SU-DHL-6 (cell line): ENCODE data around the gene CX3CL1.

Experiments used
- H2AFZ ChIP-seq: fragments of 200-600 bp; sonication (generic); 2 replicates; pipeline ENCODE4 v1.6.1; 2014; ENCODE audit warnings: low read depth, mild to moderate bottlenecking, moderate library complexity, mixed read lengths, antibody characterized with exemption, low read length; ENCODE audit not compliant: severe bottlenecking
- H3F3A ChIP-seq: fragments of 200-600 bp; shearing (Covaris generic); 2 replicates; pipeline ENCODE4 v1.6.0; 2016; ENCODE audit warnings: antibody characterized with exemption, mild to moderate bottlenecking; ENCODE audit not compliant: insufficient read depth
- H3K27ac ChIP-seq: fragments of 200-600 bp; sonication (generic); 2 replicates; pipeline ENCODE4 v1.5.1; 2016; ENCODE audit warnings: low read depth, mild to moderate bottlenecking, low read length, moderate library complexity, mixed read lengths
- H3K27me3 ChIP-seq: fragments of 200-600 bp; sonication (generic), shearing (Covaris generic); 2 replicates; pipeline ENCODE4 v1.6.0; 2014; ENCODE audit warnings: mild to moderate bottlenecking, low read length
- H3K36me3 ChIP-seq: fragments of 200-600 bp; sonication (generic); 2 replicates; pipeline ENCODE4 v1.6.1; 2014; ENCODE audit warnings: mild to moderate bottlenecking, low read length, mixed read lengths
- H3K4me2 ChIP-seq: fragments of 300-600, 200-600 bp; shearing (Covaris generic), sonication (generic); 2 replicates; pipeline ENCODE4 v1.6.0; 2014; ENCODE audit warnings: low read length, low read depth, mild to moderate bottlenecking; ENCODE audit not compliant: poor library complexity, severe bottlenecking
- H3K4me3 ChIP-seq: fragments of 200-600 bp; sonication (generic); 2 replicates; pipeline ENCODE4 v1.5.1; 2014; ENCODE audit warnings: antibody characterized with exemption, low read length, mild to moderate bottlenecking, mixed read lengths; ENCODE audit not compliant: insufficient read depth, poor library complexity, severe bottlenecking
- H3K79me2 ChIP-seq: fragments of 200-600 bp; sonication (generic); 2 replicates; pipeline ENCODE4 v1.6.1; 2014; ENCODE audit warnings: mild to moderate bottlenecking, low read length, moderate library complexity; ENCODE audit not compliant: insufficient read depth
- H3K9ac ChIP-seq: fragments of 200-600 bp; sonication (generic); 2 replicates; pipeline ENCODE4 v1.7.0; 2014; ENCODE audit warnings: mild to moderate bottlenecking, low read length
- H3K9me2 ChIP-seq: fragments of 200-600 bp; sonication (generic); replicated peaks from 2 replicates; pipeline ENCODE4 v1.6.1; 2014; ENCODE audit warnings: low read length; ENCODE audit not compliant: insufficient read depth
- H3K9me3 ChIP-seq: fragments of 200-600 bp; sonication (generic); 2 replicates; pipeline ENCODE4 v1.6.1; 2014; ENCODE audit warnings: low read length, mixed read lengths; ENCODE audit not compliant: insufficient read depth
- H4K20me1 ChIP-seq: fragments of 200-600 bp; sonication (generic); 2 replicates; pipeline ENCODE4 v1.6.1; 2014; ENCODE audit warnings: low read depth, mild to moderate bottlenecking, antibody characterized with exemption, low read length, moderate library complexity, mixed read lengths
- CTCF ChIP-seq: fragments of 200-600 bp; sonication (generic); IDR thresholded peaks from one replicate; pipeline ENCODE4 v1.5.1; 2017; ENCODE audit warnings: antibody characterized with exemption, mild to moderate bottlenecking, low read length, moderate library complexity; ENCODE audit not compliant: insufficient read depth, poor library complexity, severe bottlenecking
- EZH2phosphoT487 ChIP-seq: fragments of 200-600 bp; sonication (generic), shearing (Covaris generic); conservative IDR thresholded peaks from 2 replicates; pipeline ENCODE4 v1.6.1; 2018; ENCODE audit warnings: mild to moderate bottlenecking, antibody characterized with exemption, low read length, moderate library complexity, mixed read lengths

The CX3CL1 gene

GRCh38 chr16:57347858-57348257 lies 24.4 kb upstream of the CX3CL1 start:
- Histone ChIP-seq H2AFZ (no peak overlapping the region), H3K36me3 (no peaks in the 10 kb centered on the region), H3K27me3 (0 out of 2 replicates have a peak, but pooled peaks cover 2% of the 10 kb centered on the region), H3K27ac (no peak overlapping the region), H3K9ac (no peak overlapping the region), H3K9me2 (no peaks in the 10 kb centered on the region), H3F3A (no peaks in the 10 kb centered on the region), H3K79me2 (no peaks in the 10 kb centered on the region), H3K4me3 (no peak overlapping the region), H3K4me2 (no peak overlapping the region), H4K20me1 (no peaks in the 10 kb centered on the region), H3K9me3 (no peaks in the 10 kb centered on the region)
- TF ChIP-seq EZH2phosphoT487 = no peak
- TF ChIP-seq CTCF = no peak

GRCh38 chr16:57348327-57348726 lies 24.0 kb upstream of the CX3CL1 start:
- Histone ChIP-seq H3K4me3 (no peak overlapping the region), H3K9me3 (no peaks in the 10 kb centered on the region), H3K79me2 (no peaks in the 10 kb centered on the region), H3K36me3 (no peaks in the 10 kb centered on the region), H3K9ac (no peak overlapping the region), H3K27ac (no peak overlapping the region), H3K27me3 (0 out of 2 replicates have a peak, but pooled peaks cover 2% of the 10 kb centered on the region), H3F3A (no peaks in the 10 kb centered on the region), H2AFZ (no peak overlapping the region), H4K20me1 (no peaks in the 10 kb centered on the region), H3K4me2 (no peak overlapping the region), H3K9me2 (no peaks in the 10 kb centered on the region)
- TF ChIP-seq EZH2phosphoT487 (no peak), CTCF (no peak)

GRCh38 chr16:57349212-57350031 lies 22.9 kb upstream of the CX3CL1 start:
- Histone ChIP-seq H3K4me2 (no peak overlapping the region), H3K9ac (no peak overlapping the region), H3K27ac (no peak overlapping the region), H3K9me2 (no peaks in the 10 kb centered on the region), H4K20me1 (no peaks in the 10 kb centered on the region), H3K27me3 (0 out of 2 replicates have a peak, but pooled peaks cover 2% of the 10 kb centered on the region), H3K79me2 (no peaks in the 10 kb centered on the region), H3K4me3 (no peak overlapping the region), H3K9me3 (no peaks in the 10 kb centered on the region), H3F3A (no peaks in the 10 kb centered on the region), H3K36me3 (no peaks in the 10 kb centered on the region), H2AFZ (no peak overlapping the region)
- TF ChIP-seq EZH2phosphoT487 = no peak

GRCh38 chr16:57352636-57353047 lies 19.6 kb upstream of the CX3CL1 start:
- no peaks in the 10 kb centered on the region for H3F3A ChIP-seq
- no peaks in the 10 kb centered on the region for H4K20me1 ChIP-seq
- no peaks in the 10 kb centered on the region for H3K9me2 ChIP-seq
- no peak overlapping the region for H3K9ac ChIP-seq
- TF ChIP-seq EZH2phosphoT487 (no peak), CTCF (no peak)
- H3K27ac ChIP-seq = no peak overlapping the region
- no peak overlapping the region for H2AFZ ChIP-seq
- no peak overlapping the region for H3K4me2 ChIP-seq
- no peaks in the 10 kb centered on the region for H3K9me3 ChIP-seq
- H3K4me3 ChIP-seq = no peak overlapping the region
- no peaks in the 10 kb centered on the region for H3K36me3 ChIP-seq
- H3K27me3 ChIP-seq = 0 out of 2 replicates have a peak, but pooled peaks cover 2% of the 10 kb centered on the region
- no peaks in the 10 kb centered on the region for H3K79me2 ChIP-seq
